GM23338 (cell line): ENCODE results near the gene DOCK1. TPM values are rescaled to one million over a fixed set of nuclear protein-coding genes. Genes with fewer than 3 reads are reported as not detected.

Experiments used
- ATAC-seq: fragments of 200-7000 bp; cut with Tn5 transposase; 3 replicates; pipeline ENCODE4 v1.9.1; 2020
- DNase-seq: peaks from one replicate; pipeline ENCODE4 v3.0.0-alpha.2; 2015; ENCODE audit warnings: low spot score
- H2AFZ ChIP-seq: fragments of 200-600 bp; sonication (generic); 2 replicates; pipeline ENCODE4 v1.8.0; 2016; ENCODE audit warnings: antibody characterized with exemption, mild to moderate bottlenecking, moderate library complexity
- H3F3A ChIP-seq: fragments of 200-600 bp; sonication (generic); replicated peaks from 2 replicates; pipeline ENCODE4 v1.8.0; 2017; ENCODE audit warnings: antibody characterized with exemption, mixed run types, low read depth
- H3K27ac ChIP-seq: fragments of 200-600 bp; sonication (generic); 2 replicates; pipeline ENCODE4 v1.6.1; 2016; ENCODE audit warnings: low read depth
- H3K27me3 ChIP-seq: fragments of 200-600 bp; sonication (generic); 2 replicates; pipeline ENCODE4 v1.8.0; 2016; ENCODE audit warnings: mild to moderate bottlenecking, mixed run types, moderate library complexity; ENCODE audit not compliant: insufficient read depth
- H3K36me3 ChIP-seq: fragments of 200-600 bp; sonication (generic); 2 replicates; pipeline ENCODE4 v1.8.0; 2016; ENCODE audit warnings: mild to moderate bottlenecking; ENCODE audit not compliant: insufficient read depth
- H3K4me1 ChIP-seq: fragments of 200-600 bp; sonication (generic); 2 replicates; pipeline ENCODE4 v1.8.0; 2016; ENCODE audit warnings: mild to moderate bottlenecking, moderate library complexity; ENCODE audit not compliant: insufficient read depth
- H3K4me2 ChIP-seq: fragments of 200-600 bp; sonication (generic); 2 replicates; pipeline ENCODE4 v1.7.1; 2017; ENCODE audit warnings: mixed run types
- H3K4me3 ChIP-seq: fragments of 200-600 bp; sonication (generic); 2 replicates; pipeline ENCODE4 v1.6.1; 2016; ENCODE audit warnings: mixed run types
- H3K79me2 ChIP-seq: fragments of 200-600 bp; sonication (generic); replicated peaks from 2 replicates; pipeline ENCODE4 v1.8.0; 2017; ENCODE audit warnings: mild to moderate bottlenecking; ENCODE audit not compliant: insufficient read depth
- H3K9me2 ChIP-seq: fragments of 200-600 bp; sonication (generic); 2 replicates; pipeline ENCODE4 v1.8.0; 2017; ENCODE audit not compliant: insufficient read depth
- H4K20me1 ChIP-seq: fragments of 200-600 bp; sonication (generic); replicated peaks from 2 replicates; pipeline ENCODE4 v1.8.0; 2017; ENCODE audit warnings: mild to moderate bottlenecking; ENCODE audit not compliant: insufficient read depth
- H3K27ac Mint-ChIP-seq: 2 replicates; pipeline ENCODE4 v1.8.0; 2020; ENCODE audit warnings: inconsistent platforms, mild to moderate bottlenecking, moderate library complexity, mixed read lengths
- H3K27me3 Mint-ChIP-seq: 3 replicates; pipeline ENCODE4 v1.8.0; 2022; ENCODE audit warnings: low read depth, mild to moderate bottlenecking, moderate library complexity, mixed read lengths, inconsistent platforms; ENCODE audit not compliant: insufficient read depth, poor library complexity
- H3K36me3 Mint-ChIP-seq: 3 replicates; pipeline ENCODE4 v1.8.0; 2021; ENCODE audit warnings: low read depth, mild to moderate bottlenecking, inconsistent platforms, moderate library complexity, mixed read lengths
- H3K4me1 Mint-ChIP-seq: 3 replicates; pipeline ENCODE4 v1.8.0; 2020; ENCODE audit warnings: mild to moderate bottlenecking, inconsistent platforms, mixed read lengths
- H3K4me3 Mint-ChIP-seq: 3 replicates; pipeline ENCODE4 v1.8.0; 2021; ENCODE audit warnings: moderate library complexity, mild to moderate bottlenecking, inconsistent platforms, mixed read lengths
- H3K9me3 Mint-ChIP-seq: 3 replicates; pipeline ENCODE4 v1.8.0; 2020; ENCODE audit warnings: moderate library complexity, mild to moderate bottlenecking, inconsistent platforms, mixed read lengths
- CREB1 ChIP-seq: fragments of 250-450 bp; sonication (Bioruptor Pico); IDR thresholded peaks from 2 replicates; pipeline ENCODE4 v1.5.0; 2020; ENCODE audit warnings: low read depth, mild to moderate bottlenecking, moderate library complexity
- CTCF ChIP-seq, 2 experiments: fragments of 200-600 bp in 1 of 2; sonication (generic) in 1 of 2; conservative IDR thresholded peaks; 2 replicates each; pipeline versions ENCODE4 v1.5.1 to v1.6.1; 2016 to 2017; ENCODE audit warnings: antibody characterized with exemption in 2 of 2, low read depth in 2 of 2, mild to moderate bottlenecking in 2 of 2, moderate library complexity in 1 of 2
- ETS1 ChIP-seq: IDR thresholded peaks from 2 replicates; pipeline ENCODE4 v1.6.1; 2016; ENCODE audit warnings: antibody characterized with exemption
- EZH2 ChIP-seq: fragments of 200-600 bp; sonication (generic); IDR thresholded peaks from one replicate; pipeline ENCODE4 v1.8.0; 2017; ENCODE audit warnings: antibody characterized with exemption, mild to moderate bottlenecking, low read depth; ENCODE audit not compliant: unreplicated experiment
- EZH2phosphoT487 ChIP-seq: fragments of 200-600 bp; sonication (generic); IDR thresholded peaks from one replicate; pipeline ENCODE4 v1.8.1; 2018; ENCODE audit warnings: antibody characterized with exemption; ENCODE audit not compliant: unreplicated experiment
- JUNB ChIP-seq: IDR thresholded peaks from one replicate; pipeline ENCODE4 v1.6.1; 2016; ENCODE audit warnings: antibody characterized with exemption; ENCODE audit not compliant: unreplicated experiment
- NANOG ChIP-seq: IDR thresholded peaks from 2 replicates; pipeline ENCODE4 v1.6.1; 2016; ENCODE audit warnings: antibody characterized with exemption, borderline replicate concordance
- POLR2AphosphoS5 ChIP-seq: IDR thresholded peaks from 2 replicates; pipeline ENCODE4 v1.6.1; 2016; ENCODE audit warnings: antibody characterized with exemption, low read depth
- STAT1 ChIP-seq: IDR thresholded peaks from one replicate; pipeline ENCODE4 v1.6.1; 2016; ENCODE audit warnings: antibody characterized with exemption; ENCODE audit not compliant: unreplicated experiment
- ZNF114 ChIP-seq: fragments of 250-450 bp; sonication (Bioruptor Pico); IDR thresholded peaks from 2 replicates; pipeline ENCODE4 v1.5.0; 2020; ENCODE audit warnings: mild to moderate bottlenecking, moderate library complexity
- ZNF331 ChIP-seq: fragments of 250-450 bp; sonication (Bioruptor Pico); IDR thresholded peaks from 2 replicates; pipeline ENCODE4 v1.5.0; 2020; ENCODE audit warnings: low read depth, mild to moderate bottlenecking, moderate library complexity
- ZNF462 ChIP-seq: fragments of 250-450 bp; sonication (Bioruptor Pico); IDR thresholded peaks from 2 replicates; pipeline ENCODE4 v1.5.0; 2020; ENCODE audit warnings: mild to moderate bottlenecking, moderate library complexity
- polyA plus RNA-seq: library from polyadenylated mRNA; unstranded; fragments of >200 nt; fragmentation: Nextera tagmentation; extraction: Ambion mirVana; gene quantifications from 2 replicates; pipeline ENCODE4 v1.2.1, GENCODE V29; 2016
- total RNA-seq: library from RNA; depleted of rRNA; stranded (reverse); fragments of >200 nt; shearing (Covaris generic); gene quantifications from 2 replicates; pipeline ENCODE4 v1.2.3, GENCODE V29; 2014
- TF ChIP-seq, protein P1 (sequence below): IDR thresholded peaks from one replicate; pipeline ENCODE4 v1.6.1; 2018; ENCODE audit warnings: antibody characterized with exemption; ENCODE audit not compliant: unreplicated experiment

Gene DOCK1
- total and polyA plus RNA-seq, 2 experiments from 2014 or later, result 13.2 to 55.3 TPM

GRCh38 chr10:126926568-126926967 is 21.3 kb downstream of the DOCK1 start:
- Histone ChIP-seq H3K79me2 (peaks cover 92% of the 10 kb centered on the region), H3K27me3 (no peaks in the 10 kb centered on the region), H3K36me3 (no peaks in the 10 kb centered on the region), H3K4me1 (no peaks in the 10 kb centered on the region), H3F3A (no peaks in the 10 kb centered on the region), H3K4me2 (no peak overlapping the region), H3K4me3 (no peak overlapping the region), H3K9me2 (0 out of 2 replicates have a peak, but pooled peaks cover 6% of the 10 kb centered on the region), H2AFZ (no peak overlapping the region), H3K27ac (no peak overlapping the region), H4K20me1 (peaks cover 8% of the 10 kb centered on the region; the same call in 1 of the 2 replicates)
- peaks cover 45% of the 10 kb centered on the region for H3K36me3 Mint-ChIP-seq
- DNase-seq, result no peak
- TF ChIP-seq POLR2AphosphoS5 (no peak), STAT1 (no peak), CTCF (conservative IDR thresholded peaks at IDR 0.05; ENCODE audit: low read depth in 2 of 2) (no peak), EZH2 (no peak), ZNF114 (CRISPR knock-in tag) (no peak), JUNB (no peak), ETS1 (no peak), ZNF331 (no peak), ZNF462 (no peak), EZH2phosphoT487 (no peak), CREB1 (CRISPR knock-in tag) (no peak), NANOG (no peak)
- TF ChIP-seq, protein P1, sequence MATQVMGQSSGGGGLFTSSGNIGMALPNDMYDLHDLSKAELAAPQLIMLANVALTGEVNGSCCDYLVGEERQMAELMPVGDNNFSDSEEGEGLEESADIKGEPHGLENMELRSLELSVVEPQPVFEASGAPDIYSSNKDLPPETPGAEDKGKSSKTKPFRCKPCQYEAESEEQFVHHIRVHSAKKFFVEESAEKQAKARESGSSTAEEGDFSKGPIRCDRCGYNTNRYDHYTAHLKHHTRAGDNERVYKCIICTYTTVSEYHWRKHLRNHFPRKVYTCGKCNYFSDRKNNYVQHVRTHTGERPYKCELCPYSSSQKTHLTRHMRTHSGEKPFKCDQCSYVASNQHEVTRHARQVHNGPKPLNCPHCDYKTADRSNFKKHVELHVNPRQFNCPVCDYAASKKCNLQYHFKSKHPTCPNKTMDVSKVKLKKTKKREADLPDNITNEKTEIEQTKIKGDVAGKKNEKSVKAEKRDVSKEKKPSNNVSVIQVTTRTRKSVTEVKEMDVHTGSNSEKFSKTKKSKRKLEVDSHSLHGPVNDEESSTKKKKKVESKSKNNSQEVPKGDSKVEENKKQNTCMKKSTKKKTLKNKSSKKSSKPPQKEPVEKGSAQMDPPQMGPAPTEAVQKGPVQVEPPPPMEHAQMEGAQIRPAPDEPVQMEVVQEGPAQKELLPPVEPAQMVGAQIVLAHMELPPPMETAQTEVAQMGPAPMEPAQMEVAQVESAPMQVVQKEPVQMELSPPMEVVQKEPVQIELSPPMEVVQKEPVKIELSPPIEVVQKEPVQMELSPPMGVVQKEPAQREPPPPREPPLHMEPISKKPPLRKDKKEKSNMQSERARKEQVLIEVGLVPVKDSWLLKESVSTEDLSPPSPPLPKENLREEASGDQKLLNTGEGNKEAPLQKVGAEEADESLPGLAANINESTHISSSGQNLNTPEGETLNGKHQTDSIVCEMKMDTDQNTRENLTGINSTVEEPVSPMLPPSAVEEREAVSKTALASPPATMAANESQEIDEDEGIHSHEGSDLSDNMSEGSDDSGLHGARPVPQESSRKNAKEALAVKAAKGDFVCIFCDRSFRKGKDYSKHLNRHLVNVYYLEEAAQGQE, result no peak
- no peak overlapping the region for H3K27ac Mint-ChIP-seq
- H3K4me1 Mint-ChIP-seq, result peaks cover 12% of the 10 kb centered on the region
- H3K27me3 Mint-ChIP-seq, result peaks cover 4% of the 10 kb centered on the region
- H3K4me3 Mint-ChIP-seq, result no peak overlapping the region
- no peaks in the 10 kb centered on the region; the same call in 1 of the 3 replicates for H3K9me3 Mint-ChIP-seq
- no peak for ATAC-seq
